Measurements from ENCODE around the gene SOX6. TPM values are rescaled to one million over a fixed set of nuclear protein-coding genes. Genes with fewer than 3 reads are reported as not detected.
A peak's percentile ranks its signal among the peaks of the same experiment; 100 is the strongest.

The SOX6 gene
- total RNA-seq, 2 donors from 2014 or later, result 13.6 to 19.8 TPM

GRCh38 chr11:16239141-16240105, 116.9 kb downstream of the SOX6 start:
- DNase-seq, result no peak
- intact Hi-C loops (cut with DNase I), result no loop called here
- ATAC-seq, result peak; percentile 76 to 83

GRCh38 chr11:16226245-16226644, 130.1 kb downstream of the SOX6 start:
- intact Hi-C loops (cut with DNase I), result no loop called here
- ATAC-seq (peak; percentile 81 to 84), DNase-seq (peak; percentile 73)

GRCh38 chr11:16225623-16226022, 130.7 kb downstream of the SOX6 start:
- intact Hi-C loops (cut with DNase I), result no loop called here
- ATAC-seq (no peak), DNase-seq (no peak)

GRCh38 chr11:16223558-16223957, 132.8 kb downstream of the SOX6 start:
- no peak for DNase-seq
- intact Hi-C loops (cut with DNase I), result no loop called here
- no peak for ATAC-seq

- ATAC-seq (no peak), DNase-seq (no peak)
- intact Hi-C loops (cut with DNase I), result no loop called here
Measured at GRCh38 chr11:16217631-16218030, 138.7 kb downstream of the SOX6 start.

- no peak for ATAC-seq
Measured at GRCh38 chr11:16216831-16217230, 139.5 kb downstream of the SOX6 start.

GRCh38 chr11:16215352-16215751, 141.0 kb downstream of the SOX6 start:
- no peak for ATAC-seq
- intact Hi-C loops (cut with DNase I), result no loop called here
- no peak for DNase-seq

More at GRCh38 chr11:16216831-16217230, 139.5 kb downstream of the SOX6 start:
- intact Hi-C loops (cut with DNase I), result no loop called here
- no peak for DNase-seq

- DNase-seq (no peak), ATAC-seq (no peak)
- intact Hi-C loops (cut with DNase I), result no loop called here
Measured at GRCh38 chr11:16211407-16211806, 144.9 kb downstream of the SOX6 start.

- no peak for DNase-seq
- no peak for ATAC-seq
- intact Hi-C loops (cut with DNase I), result no loop called here
Measured at GRCh38 chr11:16204261-16204660, 152.1 kb downstream of the SOX6 start.

- DNase-seq (no peak), ATAC-seq (peak in 1 of 2 donors; percentile 42)
- intact Hi-C loops (cut with DNase I), result no loop called here
Measured at GRCh38 chr11:16195651-16196050, 160.7 kb downstream of the SOX6 start.

GRCh38 chr11:16194566-16194965, 161.8 kb downstream of the SOX6 start:
- intact Hi-C loops (cut with DNase I), result loop anchor here in 1 of 2 donors (5.0 kb wide), 1 partner anchor 413 kb away; no protein-coding TSS in a partner anchor
- DNase-seq (no peak), ATAC-seq (peak; percentile 83 to 87)

GRCh38 chr11:16193897-16194381, 162.4 kb downstream of the SOX6 start:
- DNase-seq (no peak), ATAC-seq (peak in 1 of 2 donors; percentile 51)
- intact Hi-C loops (cut with DNase I), result loop anchor here in 1 of 2 donors (5.0 kb wide), 1 partner anchor 413 kb away; no protein-coding TSS in a partner anchor

- ATAC-seq (no peak), DNase-seq (no peak)
- intact Hi-C loops (cut with DNase I), result loop anchor here in 1 of 2 donors (5.0 kb wide), 1 partner anchor 415 kb away; no protein-coding TSS in a partner anchor
Measured at GRCh38 chr11:16191868-16192240, 164.5 kb downstream of the SOX6 start.

GRCh38 chr11:16191212-16191867, 165.0 kb downstream of the SOX6 start:
- ATAC-seq (peak in 1 of 2 donors; percentile 15), DNase-seq (no peak)
- intact Hi-C loops (cut with DNase I), result loop anchor here in 1 of 2 donors (5.0 kb wide), 1 partner anchor 416 kb away; no protein-coding TSS in a partner anchor

GRCh38 chr11:16186680-16187079, 169.7 kb downstream of the SOX6 start:
- DNase-seq (no peak), ATAC-seq (no peak)
- intact Hi-C loops (cut with DNase I), result no loop called here

GRCh38 chr11:16185042-16185441, 171.3 kb downstream of the SOX6 start:
- ATAC-seq, result no peak
- intact Hi-C loops (cut with DNase I), result no loop called here
- no peak for DNase-seq

GRCh38 chr11:16184588-16184987, 171.8 kb downstream of the SOX6 start:
- ATAC-seq, result peak in 1 of 2 donors; percentile 79
- DNase-seq, result no peak
- intact Hi-C loops (cut with DNase I), result no loop called here

GRCh38 chr11:16182553-16182952, 173.8 kb downstream of the SOX6 start:
- intact Hi-C loops (cut with DNase I), result no loop called here
- DNase-seq, result no peak
- no peak for ATAC-seq

- DNase-seq (no peak), ATAC-seq (no peak)
- intact Hi-C loops (cut with DNase I), result no loop called here
Measured at GRCh38 chr11:16180868-16181267, 175.5 kb downstream of the SOX6 start.

GRCh38 chr11:16179676-16180075, 176.7 kb downstream of the SOX6 start:
- ATAC-seq, result no peak
- intact Hi-C loops (cut with DNase I), result no loop called here
- no peak for DNase-seq

Measured in left cardiac atrium (tissue), 4 donors.